ENCODE measurements around the gene PODN. TPM values are rescaled to one million over a fixed set of nuclear protein-coding genes. Genes with fewer than 3 reads are reported as not detected.

Gene PODN
- total and polyA plus RNA-seq, 2 donors (not counting 3 experiments of a cell fraction or from before 2014, with no cell fraction given): 1.3 to 1.5 TPM

GRCh38 chr1:53114090-53114489 is 52.1 kb downstream of the PODN start:
- Histone ChIP-seq H3K9ac (replicated peaks; ENCODE audit: extremely low read depth, insufficient read depth, low read length) (no peak overlapping the region), H2AFZ (ENCODE audit: low read depth, low read length) (no peak overlapping the region), H3K4me2 (ENCODE audit: insufficient read depth, low read length) (no peak overlapping the region), H3K9me1 (replicated peaks; ENCODE audit: control insufficient read depth, extremely low read depth, insufficient read depth, low read length) (no peaks in the 10 kb centered on the region), H4K20me1 (replicated peaks; ENCODE audit: control insufficient read depth, extremely low read depth, insufficient read depth, low read length) (no peaks in the 10 kb centered on the region), H3K4me1 (ENCODE audit: control insufficient read depth, extremely low read depth, insufficient read depth, low read length) (no peaks in the 10 kb centered on the region), H3K27ac (ENCODE audit: insufficient read depth, low read depth, low read length) (no peak overlapping the region), H3K9me3 (replicated peaks; ENCODE audit: control insufficient read depth, insufficient read depth, low read length) (no peaks in the 10 kb centered on the region), H3K27me3 (ENCODE audit: control insufficient read depth in 2 of 2, insufficient read depth in 2 of 2, low read length in 2 of 2) (no peaks in the 10 kb centered on the region), H3K4me3 (replicated peaks in 1 of 3; ENCODE audit: insufficient read depth in 1 of 3, low read depth in 1 of 3, low read length in 3 of 3) (no peak overlapping the region), H3K36me3 (ENCODE audit: control insufficient read depth in 2 of 2, extremely low read depth in 1 of 2, insufficient read depth in 2 of 2, low read length in 2 of 2) (no peaks in the 10 kb centered on the region), H3K79me2 (ENCODE audit: control insufficient read depth, insufficient read depth, low read length) (no peaks in the 10 kb centered on the region)
- TF ChIP-seq JUN (IDR thresholded peaks at IDR 0.05; ENCODE audit: borderline replicate concordance, insufficient read depth, insufficient read length, low read depth): no peak
- TF ChIP-seq, protein P1, sequence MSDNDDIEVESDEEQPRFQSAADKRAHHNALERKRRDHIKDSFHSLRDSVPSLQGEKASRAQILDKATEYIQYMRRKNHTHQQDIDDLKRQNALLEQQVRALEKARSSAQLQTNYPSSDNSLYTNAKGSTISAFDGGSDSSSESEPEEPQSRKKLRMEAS (IDR thresholded peaks at IDR 0.05; ENCODE audit: insufficient read depth, insufficient read length): no peak
- TF ChIP-seq GATA2 (IDR thresholded peaks at IDR 0.05; ENCODE audit: insufficient read depth, insufficient read length, low read depth, low read length): no peak
- TF ChIP-seq POLR2AphosphoS5 (IDR thresholded peaks at IDR 0.05; ENCODE audit: insufficient read depth, low read depth, low read length): no peak
- TF ChIP-seq EZH2 (IDR thresholded peaks at IDR 0.05; ENCODE audit: borderline replicate concordance, low read depth, low read length, severe bottlenecking): no peak
- no peak for TF ChIP-seq FOS (IDR thresholded peaks at IDR 0.05; ENCODE audit: borderline replicate concordance, insufficient read depth, low read length)
- TF ChIP-seq, protein P2, sequence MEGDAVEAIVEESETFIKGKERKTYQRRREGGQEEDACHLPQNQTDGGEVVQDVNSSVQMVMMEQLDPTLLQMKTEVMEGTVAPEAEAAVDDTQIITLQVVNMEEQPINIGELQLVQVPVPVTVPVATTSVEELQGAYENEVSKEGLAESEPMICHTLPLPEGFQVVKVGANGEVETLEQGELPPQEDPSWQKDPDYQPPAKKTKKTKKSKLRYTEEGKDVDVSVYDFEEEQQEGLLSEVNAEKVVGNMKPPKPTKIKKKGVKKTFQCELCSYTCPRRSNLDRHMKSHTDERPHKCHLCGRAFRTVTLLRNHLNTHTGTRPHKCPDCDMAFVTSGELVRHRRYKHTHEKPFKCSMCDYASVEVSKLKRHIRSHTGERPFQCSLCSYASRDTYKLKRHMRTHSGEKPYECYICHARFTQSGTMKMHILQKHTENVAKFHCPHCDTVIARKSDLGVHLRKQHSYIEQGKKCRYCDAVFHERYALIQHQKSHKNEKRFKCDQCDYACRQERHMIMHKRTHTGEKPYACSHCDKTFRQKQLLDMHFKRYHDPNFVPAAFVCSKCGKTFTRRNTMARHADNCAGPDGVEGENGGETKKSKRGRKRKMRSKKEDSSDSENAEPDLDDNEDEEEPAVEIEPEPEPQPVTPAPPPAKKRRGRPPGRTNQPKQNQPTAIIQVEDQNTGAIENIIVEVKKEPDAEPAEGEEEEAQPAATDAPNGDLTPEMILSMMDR (IDR thresholded peaks at IDR 0.05; ENCODE audit: extremely low read depth in 1 of 2, insufficient read depth in 1 of 2, low read depth in 1 of 2, low read length in 2 of 2): no peak
- TF ChIP-seq MYC (IDR thresholded peaks at IDR 0.05; ENCODE audit: low read depth, low read length): no peak
- no peak for TF ChIP-seq POLR2A (IDR thresholded peaks at IDR 0.05; ENCODE audit: low read depth, low read length)
- dilution Hi-C loops (cut with MboI; ENCODE audit: extremely low pct_ligation_motif_present, low sequenced_read_pairs) (no loop called here), intact Hi-C loops (cut with micrococcal nuclease) (no loop called here)
- ChIA-PET CTCF (interaction anchor here (1.4 kb wide), 1 partner anchor 68 kb away, joined by 4 read pairs; no protein-coding TSS in a partner anchor), POLR2A (no interaction called here)
- no peak for DNase-seq (ENCODE audit: low read depth, low spot score)
- no peak for FAIRE-seq
- BruUV-seq (replicated peaks): no TSS peak
